Inflammatory macrophage treated with lipopolysaccharide for 1 hour (primary cell): ENCODE results near the gene CTNS.

ENCODE experiments used
- DNase-seq, 2 donors: peaks; one replicate each; pipeline ENCODE4 v3.0.0-alpha.2; 2020 to 2022

Gene CTNS

DNA sequence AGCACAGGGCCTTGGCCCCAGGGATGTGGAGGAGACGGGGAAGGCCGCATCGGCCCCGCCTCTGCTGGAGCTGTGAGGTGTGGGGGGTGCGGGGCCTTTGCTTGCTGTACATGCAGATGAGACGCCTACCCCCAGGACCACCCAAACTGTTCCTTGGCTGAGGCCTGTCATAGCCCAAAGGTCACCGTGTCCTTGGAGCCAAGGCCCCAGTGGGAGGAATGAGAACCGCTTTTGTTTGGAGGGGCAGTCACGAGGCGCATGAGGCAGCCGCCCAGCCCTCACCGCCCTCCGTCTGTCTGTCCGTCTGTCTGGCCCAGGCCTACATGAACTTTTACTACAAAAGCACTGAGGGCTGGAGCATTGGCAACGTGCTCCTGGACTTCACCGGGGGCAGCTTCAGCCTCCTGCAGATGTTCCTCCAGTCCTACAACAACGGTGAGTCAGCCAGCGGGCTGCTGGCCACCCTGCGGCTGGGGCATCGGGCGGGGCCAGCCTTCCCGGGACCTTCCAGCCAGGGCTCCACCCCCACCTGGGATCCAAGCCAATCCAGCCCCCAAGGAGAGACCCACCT is 23.1 kb downstream of the CTNS start:
- DNase-seq: no peak

DNA sequence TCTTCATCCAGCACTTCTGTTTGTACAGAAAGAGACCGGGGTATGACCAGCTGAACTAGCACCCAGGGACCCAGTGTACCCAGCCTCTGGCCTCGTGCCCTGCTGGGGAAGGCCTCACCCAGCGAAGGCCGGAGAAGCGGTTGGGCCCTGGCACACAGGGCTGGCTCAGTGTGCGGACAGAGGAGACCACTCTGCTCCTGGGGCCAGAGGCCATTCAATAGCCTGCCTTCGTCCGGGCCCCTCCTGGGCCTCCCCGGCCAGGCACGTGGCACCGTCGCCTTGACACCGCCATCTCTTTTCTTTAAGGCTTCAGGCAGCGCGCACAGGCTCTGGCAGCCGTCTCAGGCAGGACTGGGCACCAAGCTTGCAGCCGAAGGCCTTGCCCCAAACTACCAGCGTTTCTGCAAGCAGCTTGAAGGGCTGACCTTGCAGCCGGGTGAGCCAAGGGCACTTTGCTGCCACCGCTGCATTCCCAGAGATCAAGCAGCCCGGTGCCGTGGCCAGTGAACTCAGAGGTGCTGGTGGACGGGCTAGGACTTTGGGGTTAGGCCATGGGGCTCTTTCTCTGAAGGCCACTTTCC is 23.8 kb downstream of the CTNS start:
- DNase-seq: no peak

DNA sequence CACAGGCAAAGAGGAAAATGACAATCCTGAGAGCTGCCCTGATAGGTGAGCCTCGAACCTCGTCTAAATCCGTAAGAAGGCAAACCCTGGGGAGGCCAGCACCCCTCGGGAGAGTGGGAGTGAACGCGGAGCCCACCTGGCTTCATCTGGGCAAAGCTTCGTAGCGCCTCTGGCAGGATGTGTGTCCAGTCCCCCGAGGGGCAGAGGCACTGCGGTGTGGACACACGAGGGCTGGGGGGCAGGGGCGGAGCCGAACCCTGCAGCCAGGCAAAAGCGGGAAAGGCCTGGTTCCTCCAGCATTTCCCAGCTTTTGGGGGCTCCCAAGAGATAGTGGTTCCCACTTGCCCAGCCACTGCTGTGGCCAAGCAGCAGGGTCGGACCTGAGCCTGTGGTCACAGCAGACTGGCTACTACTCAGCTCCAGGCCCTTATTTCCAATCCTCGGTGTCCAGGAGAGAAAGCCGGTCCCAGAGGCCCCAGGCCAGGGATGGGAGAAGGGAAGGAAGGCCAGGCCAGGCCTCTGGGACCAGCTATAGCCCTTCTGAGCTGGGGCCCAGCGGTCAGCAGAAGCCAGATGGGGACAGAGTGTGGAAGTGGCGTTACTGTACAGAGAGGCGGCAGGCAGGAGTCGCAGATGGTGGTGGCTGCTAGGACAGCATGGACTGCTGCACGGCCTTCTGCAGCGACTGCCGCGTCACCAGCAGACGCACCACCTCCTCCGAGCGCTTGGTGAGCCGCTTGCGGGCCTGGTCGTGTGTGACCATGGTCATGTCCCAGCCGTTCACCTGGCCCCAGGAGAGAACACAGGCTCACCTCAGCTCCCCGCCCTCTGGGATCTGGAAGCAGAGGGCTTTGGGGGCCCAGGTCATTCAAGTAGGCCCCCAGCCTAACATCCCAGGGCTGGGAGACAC is 26.8 kb downstream of the CTNS start:
- DNase-seq: no peak

GRCh38 chr17:3665834-3666233 is 29.3 kb downstream of the CTNS start:
- DNase-seq: no peak

- no peak for DNase-seq
These were observed 30.0 kb downstream of the CTNS start for GRCh38 chr17:3666516-3666915.

DNA sequence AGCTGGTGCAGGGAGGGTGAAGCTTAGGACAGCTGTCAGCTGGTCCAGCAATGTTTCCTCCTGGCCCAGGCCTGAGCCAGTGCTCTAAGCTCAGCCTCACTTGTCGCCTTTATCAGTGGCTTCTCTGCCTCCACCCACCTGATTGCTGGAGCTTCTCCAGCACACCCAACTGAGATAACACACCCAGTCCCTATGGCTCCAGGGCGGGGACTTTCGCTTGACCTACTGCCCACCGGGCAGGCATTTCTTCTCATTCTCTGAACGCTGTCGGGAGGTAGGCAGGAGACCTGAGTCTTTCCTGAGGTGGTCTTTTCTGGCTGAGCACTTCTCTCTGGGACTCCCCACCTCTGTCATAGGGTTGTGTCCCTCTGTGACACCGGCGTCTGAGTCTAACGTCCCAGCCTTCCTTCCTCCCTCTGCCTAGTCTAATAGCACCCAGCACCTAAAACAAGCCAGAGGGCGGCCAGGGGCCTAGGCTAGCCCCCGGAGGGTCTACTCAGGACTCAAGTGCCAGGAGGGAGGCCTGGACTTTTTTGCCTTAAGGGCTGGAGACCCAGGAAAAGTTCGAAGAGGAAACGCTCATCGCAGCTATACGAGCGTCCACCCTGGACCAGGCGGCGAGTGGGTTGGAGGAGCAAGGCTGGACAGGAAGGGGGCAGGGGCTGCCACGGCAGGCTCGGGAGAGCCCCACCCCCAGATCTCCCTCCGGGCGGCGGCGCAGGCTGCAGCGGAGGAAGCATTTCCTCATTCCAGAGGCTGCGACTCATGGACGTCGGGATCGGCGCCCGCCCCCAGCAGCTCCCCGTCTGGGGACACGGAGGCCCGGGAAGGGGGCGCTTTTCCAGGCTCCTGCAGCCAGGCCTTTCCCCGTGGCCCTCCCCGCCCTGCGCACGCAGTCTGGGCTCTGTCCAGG is 31.1 kb downstream of the CTNS start:
- peak; percentile 35 to 66 for DNase-seq

DNA sequence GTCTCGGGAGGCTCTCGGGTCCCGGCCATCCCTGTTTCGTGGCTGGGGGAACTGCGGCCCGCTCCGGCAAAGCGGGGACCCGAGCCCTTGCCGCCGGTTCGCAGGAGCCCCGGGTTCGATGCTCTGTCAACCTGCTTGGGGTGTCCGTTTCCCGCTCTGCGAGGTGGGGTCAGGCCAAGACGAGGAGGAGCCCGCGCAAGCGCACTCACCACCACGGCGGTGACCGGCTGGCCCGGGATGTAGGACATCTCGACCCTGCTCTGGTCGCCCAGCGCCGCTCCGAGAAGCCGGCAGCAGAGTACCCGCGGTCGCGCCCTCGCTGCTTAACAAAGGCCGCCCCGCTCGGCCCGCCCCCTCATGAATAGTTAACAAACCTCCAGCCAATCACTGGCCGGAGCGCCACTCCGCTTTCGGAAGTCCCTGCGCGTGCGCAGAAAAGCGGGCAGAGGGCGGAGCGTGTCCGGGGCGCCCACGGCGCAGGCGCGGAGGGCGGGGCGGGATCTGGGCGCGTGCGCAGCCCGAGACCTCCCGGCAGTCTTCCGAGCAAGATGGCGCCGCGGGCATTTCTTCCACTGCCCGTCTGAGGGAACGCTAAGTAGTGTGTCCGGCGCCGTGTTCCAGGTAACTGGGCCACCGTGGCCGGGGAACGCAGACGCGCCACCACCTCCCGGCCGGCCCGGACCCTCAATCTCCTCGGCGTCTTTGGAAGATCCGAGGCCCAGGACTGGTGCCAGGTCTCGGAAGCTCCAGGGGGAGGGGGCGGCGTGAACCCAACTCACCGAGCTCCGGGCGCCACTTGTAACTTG is 31.9 kb downstream of the CTNS start, which contains the start of the genes EMC6 and TAX1BP3:
Gene EMC6, plus strand, starts transcription at position 534 of the 806 bp plus-strand sequence. CDS start 335 bp downstream, outside the sequence.
Gene TAX1BP3, minus strand, starts transcription at position 300 of the 806 bp plus-strand sequence. Its CDS starts 52 bp downstream, at position 248.
- DNase-seq: peak; percentile 98 to 100

GRCh38 chr17:3669085-3669347 is 32.5 kb downstream of the CTNS start:
- no peak for DNase-seq

DNA sequence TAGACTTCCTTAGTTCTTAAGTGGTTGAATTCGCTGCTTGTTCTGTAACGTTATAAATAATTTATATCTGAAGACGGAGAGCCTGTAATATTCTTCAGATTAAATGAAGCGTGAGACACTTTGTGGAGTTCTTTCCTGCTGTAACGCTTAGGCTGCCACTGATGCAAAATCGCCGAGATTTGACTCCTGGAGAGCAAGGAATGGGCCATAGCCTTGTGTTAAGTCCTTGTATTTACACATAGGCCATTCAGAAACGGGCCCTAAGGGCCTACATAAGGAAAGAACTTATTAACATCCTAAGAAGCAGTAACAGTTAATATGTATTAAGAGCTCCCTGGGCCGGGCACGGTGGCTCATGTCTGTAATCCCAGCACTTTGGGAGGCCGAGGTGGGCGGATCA is 33.0 kb downstream of the CTNS start:
- DNase-seq: no peak

GRCh38 chr17:3672571-3672970 is 36.0 kb downstream of the CTNS start:
- DNase-seq: no peak

- DNase-seq: no peak
These were observed 39.3 kb downstream of the CTNS start for GRCh38 chr17:3675886-3676285.

- no peak for DNase-seq
These were observed 41.7 kb downstream of the CTNS start for GRCh38 chr17:3678095-3678820.

- peak; percentile 35 to 46 for DNase-seq
These were observed 42.4 kb downstream of the CTNS start for GRCh38 chr17:3678821-3679530.

GRCh38 chr17:3679531-3680126 is 43.1 kb downstream of the CTNS start:
- no peak for DNase-seq

DNA sequence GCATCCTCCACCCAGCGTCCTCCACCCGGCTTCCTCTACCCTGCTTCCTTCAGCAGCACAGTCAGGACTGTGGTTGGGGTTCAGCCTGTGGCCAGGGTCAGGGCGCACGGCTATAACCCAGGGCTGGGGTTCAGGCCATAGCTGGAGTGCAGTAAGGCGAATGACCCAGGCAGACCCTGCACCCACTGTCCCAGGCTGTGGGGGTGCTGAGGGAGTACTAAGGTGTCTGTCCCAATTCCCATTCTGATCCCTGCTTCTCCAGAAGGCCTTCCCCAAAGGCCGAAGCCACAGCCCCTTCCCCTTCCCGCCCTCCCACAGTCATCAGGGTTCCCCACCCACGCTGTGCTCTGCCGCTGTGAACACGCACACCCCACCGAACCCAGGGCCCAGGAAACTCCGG is 44.5 kb downstream of the CTNS start:
- DNase-seq: no peak

DNA sequence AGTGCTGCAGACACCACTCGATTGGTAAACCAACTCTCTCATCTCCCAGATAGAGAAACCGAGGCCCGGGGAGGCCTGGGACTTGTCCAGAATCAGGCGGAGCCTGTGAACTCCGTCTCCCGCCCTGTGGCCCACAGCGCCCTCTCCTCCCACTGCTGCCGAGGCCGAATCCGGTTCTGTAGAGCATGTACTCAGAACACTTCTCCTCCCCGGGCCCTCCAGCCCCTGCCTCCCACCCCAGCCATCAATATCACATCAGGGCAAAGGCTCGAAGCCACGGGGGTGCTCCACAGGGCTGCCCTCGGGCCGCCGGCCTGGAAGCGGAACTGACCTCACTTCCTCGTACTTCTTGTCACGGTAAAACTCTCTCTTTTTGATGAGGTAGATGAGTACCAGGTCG is 45.0 kb downstream of the CTNS start:
- DNase-seq: no peak

GRCh38 chr17:3682033-3682432 is 45.5 kb downstream of the CTNS start:
- DNase-seq: no peak

DNA sequence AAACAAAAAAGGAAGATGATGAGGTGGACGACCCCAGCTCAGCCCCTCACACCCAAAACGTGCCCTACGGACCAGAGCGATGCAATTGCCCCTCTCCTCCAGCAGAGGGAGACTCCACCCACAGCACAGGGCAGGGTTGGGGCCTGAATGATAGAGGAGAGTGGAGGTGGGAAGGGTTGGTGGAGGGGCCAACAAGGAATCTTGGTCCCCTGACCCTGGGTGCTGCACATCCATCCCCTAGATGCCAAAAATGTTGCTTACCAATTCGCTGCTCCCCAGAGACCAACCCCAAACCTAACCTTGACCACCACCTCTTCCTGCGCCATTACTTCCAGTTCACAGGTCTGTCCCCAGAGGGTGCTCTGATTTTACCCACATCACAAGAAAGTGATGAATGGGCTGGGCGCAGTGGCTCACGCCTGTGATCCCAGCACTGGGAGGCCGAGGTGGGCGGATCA is 46.5 kb downstream of the CTNS start:
- DNase-seq: peak in 1 of 2 donors; percentile 69

- DNase-seq: no peak
These were observed 48.6 kb downstream of the CTNS start for GRCh38 chr17:3685174-3685573.

DNA sequence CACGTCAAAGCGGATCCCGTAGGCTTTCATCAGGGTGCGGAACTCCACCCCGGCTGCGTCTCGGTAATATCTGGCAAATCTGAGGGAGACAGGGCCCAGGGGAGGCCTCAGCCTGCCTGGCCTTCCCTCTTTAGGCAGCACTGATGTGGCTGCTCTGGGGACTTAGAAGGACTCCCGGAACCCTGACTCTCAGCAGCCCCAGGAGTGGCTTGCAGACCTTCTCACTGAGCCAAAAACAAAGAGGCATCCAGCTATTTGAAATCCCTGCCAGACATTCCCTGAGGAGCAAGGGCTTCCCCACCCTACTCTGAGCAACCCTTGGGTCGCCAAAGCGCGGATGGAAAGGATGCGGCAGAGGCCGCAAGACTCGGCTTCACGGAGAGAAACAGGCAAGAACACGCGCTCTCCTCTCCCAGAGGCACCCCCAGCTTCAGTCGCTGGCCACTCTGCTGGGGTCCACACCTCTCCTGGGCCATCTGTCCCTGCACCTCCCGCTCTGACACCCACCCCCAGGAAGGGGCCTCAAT is 51.5 kb downstream of the CTNS start:
- no peak for DNase-seq
